ENCODE results near the gene TMEM212.

GRCh38 chr3:171811295-171811912 lies 31.7 kb upstream of the TMEM212 start:
- no peak for TF ChIP-seq CTCF (IDR thresholded peaks at IDR 0.05; ENCODE audit: borderline replicate concordance, extremely low read depth, low read length, poor library complexity, severe bottlenecking)
- TF ChIP-seq EZH2 (IDR thresholded peaks at IDR 0.05; ENCODE audit: borderline replicate concordance, low read depth, low read length, severe bottlenecking) = no peak
